HG02840 (cell line): Measurements from ENCODE around the gene USE1.

ENCODE experiments used
- ATAC-seq: cut with Tn5 transposase; IDR thresholded peaks from one replicate; pipeline ENCODE4 v1.9.1; 2021; ENCODE audit warnings: mild to moderate bottlenecking, moderate library complexity, moderate number of reproducible peaks; ENCODE audit not compliant: unreplicated experiment, low FRiP score

Gene USE1

DNA sequence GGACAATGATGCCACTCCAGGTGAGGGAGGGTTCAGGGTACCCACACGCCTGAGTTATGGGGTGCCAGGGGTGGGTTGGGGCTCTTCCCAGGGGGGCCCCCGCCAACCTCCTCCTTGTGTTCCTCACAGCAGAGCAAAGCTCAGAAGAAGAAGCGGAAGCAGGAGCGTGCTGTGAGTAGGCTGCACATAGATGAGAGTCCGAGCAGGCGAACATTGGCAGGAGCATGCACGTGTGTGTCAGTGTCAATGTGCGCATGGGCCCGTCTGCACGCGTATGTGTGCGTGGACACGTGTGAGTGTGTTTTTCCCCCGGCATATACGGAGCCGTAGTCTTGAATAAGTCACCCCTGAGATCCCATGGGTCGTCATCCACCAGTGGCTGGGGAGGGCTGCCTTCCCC, 12.4 kb upstream of the USE1 start:
- ATAC-seq = no peak

- no peak for ATAC-seq
Measured at GRCh38 chr19:17205237-17206140, 9.7 kb upstream of the USE1 start.

DNA sequence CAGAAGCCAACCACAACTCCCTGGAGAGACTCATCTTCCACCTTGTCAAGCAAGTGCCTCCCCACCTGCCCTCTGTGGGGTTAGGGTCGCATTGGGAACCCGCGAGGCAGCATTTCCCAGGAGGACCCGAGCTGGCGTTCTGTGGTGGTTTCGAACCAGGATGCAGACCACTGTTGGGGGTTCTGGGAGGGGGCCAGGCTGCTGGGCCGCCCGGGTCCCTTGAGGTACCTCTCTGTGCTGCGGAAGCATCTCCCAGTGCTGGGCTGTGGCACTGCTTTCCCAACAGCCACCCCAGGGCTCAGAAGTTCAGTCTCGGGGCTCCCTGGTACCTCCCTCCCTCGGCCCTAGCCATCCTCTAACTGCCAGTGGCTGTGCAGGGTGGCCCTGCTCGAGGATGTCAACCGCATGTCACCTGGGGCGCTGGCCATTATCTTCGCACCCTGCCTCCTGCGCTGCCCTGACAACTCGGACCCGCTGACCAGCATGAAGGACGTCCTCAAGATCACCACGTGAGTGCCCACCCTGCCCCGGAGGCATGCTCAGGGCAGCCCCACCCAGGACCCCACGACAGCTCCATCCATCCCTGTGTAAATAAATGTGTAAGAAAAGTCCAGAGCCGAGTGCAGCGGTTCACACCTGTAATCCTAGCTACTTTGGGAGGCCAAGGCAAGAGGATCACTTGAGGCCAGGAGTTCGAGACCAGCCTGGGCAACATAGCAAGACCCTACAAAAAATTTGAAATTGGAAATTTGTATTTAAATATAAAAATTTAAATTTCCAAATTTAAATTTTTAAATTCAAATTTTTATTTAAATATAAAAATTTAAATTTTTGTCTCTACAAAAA, 8.2 kb upstream of the USE1 start:
- no peak for ATAC-seq

GRCh38 chr19:17209126-17210036, 5.8 kb upstream of the USE1 start:
- ATAC-seq = no peak

DNA sequence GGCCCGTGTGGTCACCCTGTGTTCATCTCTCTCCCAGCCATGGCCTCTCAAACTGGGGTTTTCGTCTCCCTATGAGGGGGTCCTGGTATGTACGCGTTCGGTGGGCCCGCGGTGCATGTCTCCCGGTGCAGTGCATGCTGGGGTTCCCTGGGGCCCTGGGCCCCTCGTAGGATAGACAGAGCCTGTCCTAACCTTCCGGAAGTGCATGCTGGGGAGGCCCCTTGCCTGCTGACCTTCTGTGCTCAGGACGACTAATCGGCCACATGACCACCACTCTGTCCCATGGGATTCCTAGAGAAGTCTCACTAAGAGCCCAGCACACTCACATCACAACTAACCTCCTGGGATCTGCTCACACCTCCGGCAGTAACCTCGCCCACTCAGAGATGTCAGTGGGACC, 4.9 kb upstream of the USE1 start:
- ATAC-seq = no peak

GRCh38 chr19:17211547-17212446, 3.4 kb upstream of the USE1 start:
- no peak for ATAC-seq

GRCh38 chr19:17213334-17213733, 1.8 kb upstream of the USE1 start:
- no peak for ATAC-seq

GRCh38 chr19:17214508-17215126, 540 bp upstream of the USE1 start:
- no peak for ATAC-seq

- ATAC-seq = no peak
Measured at GRCh38 chr19:17216058-17216670, 1.0 kb downstream of the USE1 start.

- ATAC-seq = no peak
Measured at GRCh38 chr19:17219286-17219685, 4.1 kb downstream of the USE1 start.

DNA sequence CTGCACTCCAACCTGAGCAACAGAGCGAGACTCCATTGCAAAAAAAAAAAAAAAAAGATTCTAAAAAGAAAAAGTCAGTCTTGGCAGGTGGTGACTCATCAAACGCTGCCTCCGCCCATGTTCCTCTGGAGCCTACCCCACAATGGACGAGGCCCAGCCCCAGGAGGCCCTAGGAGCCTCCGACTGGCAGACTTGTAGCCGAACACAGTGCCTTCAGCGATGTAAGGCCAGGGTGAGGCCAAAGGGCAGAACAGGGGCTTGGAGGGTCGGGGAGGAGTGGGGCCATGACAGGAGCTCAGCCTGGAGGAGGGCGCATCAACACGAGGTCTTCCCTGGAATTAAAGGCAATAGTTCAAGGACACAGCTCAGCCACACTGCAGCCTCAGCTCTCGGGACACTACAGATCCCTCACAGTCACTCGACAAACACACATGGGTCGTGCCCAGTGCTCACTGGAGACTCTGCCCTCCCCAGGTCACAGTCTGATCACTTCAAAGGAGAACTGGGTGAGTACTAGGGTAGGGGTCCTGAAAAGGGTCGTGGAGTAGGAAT, 5.1 kb downstream of the USE1 start:
- ATAC-seq = no peak

- ATAC-seq = no peak
Measured at GRCh38 chr19:17225053-17225452, 9.9 kb downstream of the USE1 start.

- ATAC-seq = peak; percentile 93
Measured at GRCh38 chr19:17226002-17226933, 11.1 kb downstream of the USE1 start, which contains the start of gene OCEL1. OCEL1 (plus strand) TSS chr19:17226226; CDS start chr19:17226248, 22 bp downstream.

DNA sequence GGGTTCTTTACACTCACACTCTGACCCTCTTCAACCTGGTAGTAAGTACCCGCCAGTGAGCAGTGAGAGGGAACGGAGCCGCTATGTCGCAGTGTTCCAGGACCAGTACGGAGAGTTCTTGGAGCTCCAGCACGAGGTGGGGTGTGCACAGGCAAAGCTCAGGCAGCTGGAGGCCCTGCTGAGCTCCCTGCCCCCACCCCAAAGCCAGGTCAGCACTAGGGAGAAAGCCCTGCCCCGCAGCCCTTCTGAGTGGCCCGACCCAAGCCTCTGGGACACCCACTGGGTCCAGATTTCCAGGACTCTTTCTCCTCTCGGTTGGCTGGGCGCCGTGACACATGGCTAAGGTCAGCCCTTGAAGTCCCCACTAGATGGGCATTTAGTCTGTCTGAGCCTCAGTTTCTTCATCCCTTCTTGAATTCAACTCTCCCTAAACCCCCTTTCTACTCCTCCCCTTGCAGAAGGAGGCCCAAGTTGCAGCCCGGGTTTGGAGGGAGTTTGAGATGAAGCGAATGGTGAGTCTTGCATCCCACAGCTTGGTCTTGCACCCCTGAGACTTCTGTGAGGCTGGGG, 12.7 kb downstream of the USE1 start:
- ATAC-seq = no peak

GRCh38 chr19:17229890-17230289, 14.7 kb downstream of the USE1 start:
- ATAC-seq = no peak

DNA sequence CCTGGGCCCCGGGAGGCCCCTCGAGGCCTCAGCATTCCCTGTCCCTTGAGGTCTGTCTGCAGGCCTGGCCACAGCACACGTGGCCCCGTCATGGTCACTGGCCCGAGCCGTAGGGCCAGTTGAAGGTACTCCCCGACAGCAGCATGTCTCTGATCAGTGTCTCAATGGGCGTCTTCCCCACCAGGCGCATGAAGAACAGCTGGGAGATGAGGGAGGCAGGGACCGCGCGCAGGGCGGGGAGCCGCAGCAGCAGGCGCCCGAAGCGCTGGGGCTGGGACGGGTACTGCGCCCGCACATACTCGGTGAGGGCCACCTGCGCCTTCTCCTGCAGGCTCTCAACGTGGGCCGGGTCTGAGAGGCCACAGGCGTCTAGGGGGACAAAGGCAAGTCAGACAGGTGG, 17.1 kb downstream of the USE1 start:
- no peak for ATAC-seq

GRCh38 chr19:17234911-17235299, 19.7 kb downstream of the USE1 start:
- ATAC-seq = peak; percentile 50
